SK-N-MC (cell line): ENCODE data around the gene PRDX6.

ENCODE experiments used
- EZH2 ChIP-seq: fragments of 200-600 bp; sonication (generic); IDR thresholded peaks from one replicate; pipeline ENCODE4 v1.6.1; 2017; ENCODE audit warnings: antibody characterized with exemption
- POLR2AphosphoS5 ChIP-seq: IDR thresholded peaks from 2 replicates; pipeline ENCODE4 v1.6.1; 2012; ENCODE audit warnings: mild to moderate bottlenecking, low read depth, low read length, borderline replicate concordance

DNA sequence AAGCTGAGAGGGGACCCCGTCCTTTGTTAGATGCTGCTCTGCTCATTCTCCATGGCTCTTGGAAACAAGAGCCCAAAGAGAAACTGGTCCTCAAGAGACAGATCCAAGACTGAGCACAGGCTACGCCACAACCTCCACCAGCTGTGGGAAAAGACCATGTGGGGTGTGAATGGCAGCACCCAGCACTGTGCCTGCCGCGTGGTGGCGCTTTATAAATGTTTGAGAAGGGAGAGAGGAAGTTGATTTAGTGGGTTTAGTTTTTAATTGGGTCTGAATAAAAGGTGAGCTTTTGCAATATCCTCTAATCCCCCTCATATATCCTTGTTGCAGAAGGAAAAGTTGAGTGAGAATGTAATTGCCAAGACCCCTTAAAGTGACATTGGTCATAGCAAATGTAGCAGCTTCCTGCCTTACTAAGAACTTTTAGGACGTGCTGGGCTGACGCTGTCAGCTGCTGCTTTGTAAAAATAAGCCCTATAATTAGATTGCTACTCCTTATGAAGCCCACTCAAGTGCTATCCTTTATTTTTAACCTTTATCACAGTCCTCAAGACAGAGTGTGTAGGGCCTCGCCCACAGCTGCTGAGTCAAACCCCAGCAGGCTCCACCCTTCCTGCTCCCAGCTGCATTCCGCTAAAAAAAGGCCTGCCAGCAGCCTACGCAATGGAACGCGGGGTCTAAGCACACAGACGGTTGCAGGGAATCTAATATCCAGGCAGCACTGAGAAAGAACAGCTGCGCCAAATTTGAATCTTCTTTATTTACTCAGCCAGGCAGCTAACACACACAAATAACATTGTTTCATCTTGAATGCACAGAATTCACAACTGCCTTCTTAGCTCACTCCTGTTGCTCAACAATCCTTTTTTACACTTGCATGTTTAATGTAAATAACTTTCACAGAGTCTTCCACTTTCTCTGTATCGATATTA lies 47.4 kb upstream of the PRDX6 start:
- TF ChIP-seq POLR2AphosphoS5: peak; percentile 64
- TF ChIP-seq EZH2: no peak
